ENCODE results near the gene DAZAP2.

Gene DAZAP2, protein sequence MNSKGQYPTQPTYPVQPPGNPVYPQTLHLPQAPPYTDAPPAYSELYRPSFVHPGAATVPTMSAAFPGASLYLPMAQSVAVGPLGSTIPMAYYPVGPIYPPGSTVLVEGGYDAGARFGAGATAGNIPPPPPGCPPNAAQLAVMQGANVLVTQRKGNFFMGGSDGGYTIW

DNA sequence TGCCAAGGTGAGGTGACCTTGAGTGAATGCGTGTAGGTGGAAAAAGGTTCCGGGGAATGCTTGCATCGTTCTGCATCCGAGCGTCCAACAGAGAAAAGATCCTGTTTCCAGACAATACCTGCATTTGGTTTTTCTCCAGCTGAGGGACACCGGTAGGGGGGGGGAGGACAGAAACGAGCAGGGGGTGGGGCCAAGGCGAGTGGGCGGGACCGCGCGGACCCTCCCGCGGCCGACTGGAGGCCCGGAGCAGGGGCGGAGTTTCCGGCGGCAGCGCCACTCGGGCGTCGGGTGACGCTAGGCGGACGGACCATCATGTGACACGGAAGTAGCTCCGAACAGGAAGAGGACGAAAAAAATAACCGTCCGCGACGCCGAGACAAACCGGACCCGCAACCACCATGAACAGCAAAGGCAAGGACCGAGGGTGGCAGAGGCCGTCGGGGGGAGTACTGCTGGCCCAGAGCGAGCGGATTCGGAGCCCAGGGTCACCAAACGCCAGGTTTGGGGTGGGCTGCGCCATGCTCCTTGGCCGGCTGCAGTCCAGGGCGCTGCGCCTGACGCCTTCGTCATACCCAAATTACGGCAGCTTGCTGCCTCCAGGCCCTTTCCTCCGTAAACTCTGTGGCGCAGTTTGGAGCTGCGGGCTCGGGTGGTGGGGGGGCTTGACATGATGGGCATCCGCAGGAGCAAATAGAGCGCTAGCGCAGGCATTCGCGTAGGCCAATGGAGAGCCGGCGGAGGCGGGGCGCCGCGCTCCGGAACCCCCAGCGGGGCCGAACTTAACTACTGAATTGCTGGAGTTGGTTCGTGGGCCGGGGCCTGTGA, at the start of gene DAZAP2:
DAZAP2 (plus strand) TSS at position 317 of the 825 bp plus-strand sequence; CDS start at position 399, 82 bp downstream.
- in situ Hi-C loops (cut with HindIII; ENCODE audit: low sequenced_read_pairs): no loop called here

DNA sequence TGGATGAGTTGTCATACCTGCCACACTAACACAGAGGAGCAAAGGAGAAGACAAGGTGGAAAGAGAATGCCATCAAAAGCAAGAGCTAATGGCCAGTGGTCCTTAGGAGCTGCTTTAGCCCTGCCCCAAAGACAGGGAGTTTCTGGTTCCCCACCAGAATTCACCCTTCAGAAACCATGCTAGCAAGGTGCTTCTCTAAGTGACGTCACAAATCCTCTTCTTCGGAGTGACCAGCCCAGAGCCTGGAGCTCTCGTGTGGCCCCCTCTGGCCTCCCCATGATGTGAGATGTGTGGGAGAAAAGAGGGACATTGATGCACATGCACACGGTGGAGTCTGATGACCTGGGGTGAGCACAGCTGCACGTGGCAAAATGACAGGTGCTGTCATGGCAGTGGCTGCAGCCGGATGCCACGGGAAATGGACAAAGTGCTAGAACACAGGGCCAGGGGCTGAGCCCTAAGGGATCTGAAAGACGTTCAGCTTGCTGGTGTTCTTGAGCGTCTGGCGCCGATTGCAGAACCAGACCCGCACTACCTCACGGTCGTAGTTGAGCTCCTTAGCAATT, 48.8 kb upstream of the DAZAP2 start:
- in situ Hi-C loops (cut with HindIII; ENCODE audit: low sequenced_read_pairs): no loop called here

DNA sequence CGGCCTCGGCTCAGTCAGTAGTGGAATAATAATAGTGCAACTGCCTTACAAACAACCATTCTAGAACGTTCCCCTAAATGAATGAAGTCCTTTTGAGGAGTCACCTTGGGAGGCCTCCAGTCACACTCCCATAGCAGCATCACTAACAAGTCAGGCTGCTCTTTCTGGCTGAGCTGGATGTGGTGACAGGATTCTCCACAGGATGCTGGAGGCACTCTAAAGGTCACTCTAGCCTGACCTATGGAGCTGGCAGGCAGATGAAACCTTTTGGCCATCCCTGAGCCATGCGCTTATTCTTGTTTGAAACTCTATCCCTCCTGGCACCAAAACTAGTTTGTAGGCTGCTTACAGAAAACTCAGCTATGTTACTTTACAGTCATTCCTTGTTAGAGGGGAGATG, 47.8 kb upstream of the DAZAP2 start:
- in situ Hi-C loops (cut with HindIII; ENCODE audit: low sequenced_read_pairs): no loop called here

DNA sequence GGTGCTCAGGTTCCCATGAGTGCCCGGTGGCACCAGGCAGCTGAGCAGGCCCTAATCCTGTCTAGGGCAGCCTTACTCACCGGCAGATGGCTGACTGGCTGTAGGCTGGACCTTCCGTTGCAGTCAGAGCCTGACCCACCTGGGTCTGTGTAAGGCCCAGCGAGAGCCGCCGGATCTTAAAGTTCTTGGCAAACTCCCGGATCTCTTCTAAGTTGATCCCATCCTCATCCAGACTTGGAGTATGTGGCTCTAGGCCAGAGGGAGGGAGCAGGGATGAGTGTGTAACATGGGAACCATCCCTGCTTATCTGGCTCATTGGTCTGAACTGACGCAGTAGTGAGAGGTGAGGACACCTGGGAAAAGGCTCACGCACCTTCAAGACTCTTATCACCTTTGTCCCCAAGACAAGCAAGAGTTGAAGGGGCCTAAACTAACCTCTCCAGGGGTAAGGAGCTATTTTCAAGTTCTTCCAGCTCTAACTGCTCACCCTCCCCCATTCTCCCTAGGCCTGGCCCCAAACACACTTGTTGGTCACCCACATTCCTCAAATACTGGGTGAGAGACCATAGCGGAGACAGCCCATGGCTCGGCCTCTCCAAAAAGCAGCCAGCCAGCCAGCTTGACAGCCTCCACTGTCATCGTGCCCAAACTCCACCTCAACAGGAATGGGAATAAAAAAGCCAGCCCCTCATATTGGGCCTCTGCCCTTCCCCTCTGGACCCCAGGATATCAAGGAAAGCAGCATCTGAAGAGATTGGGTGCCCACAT, 46.9 kb upstream of the DAZAP2 start:
- in situ Hi-C loops (cut with HindIII; ENCODE audit: low sequenced_read_pairs): no loop called here

DNA sequence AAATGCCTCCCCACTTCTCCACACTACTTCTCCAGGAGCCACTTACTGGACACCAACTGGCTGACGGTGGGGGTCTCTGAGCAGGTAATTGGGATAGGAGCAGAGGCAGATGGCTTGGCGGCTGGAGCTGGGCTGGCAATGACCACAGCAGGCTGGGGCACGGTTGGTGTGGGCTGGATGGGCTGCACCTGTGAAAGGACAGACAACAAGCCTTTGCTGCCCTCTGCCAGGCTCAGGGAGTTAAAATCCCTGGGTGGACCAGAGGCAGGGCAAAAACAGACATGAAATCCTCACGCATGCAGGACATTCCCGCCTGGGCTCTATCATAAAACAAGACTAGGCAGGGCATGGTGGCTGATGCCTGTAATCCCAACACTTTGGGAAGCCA, 46.3 kb upstream of the DAZAP2 start:
- in situ Hi-C loops (cut with HindIII; ENCODE audit: low sequenced_read_pairs): no loop called here

DNA sequence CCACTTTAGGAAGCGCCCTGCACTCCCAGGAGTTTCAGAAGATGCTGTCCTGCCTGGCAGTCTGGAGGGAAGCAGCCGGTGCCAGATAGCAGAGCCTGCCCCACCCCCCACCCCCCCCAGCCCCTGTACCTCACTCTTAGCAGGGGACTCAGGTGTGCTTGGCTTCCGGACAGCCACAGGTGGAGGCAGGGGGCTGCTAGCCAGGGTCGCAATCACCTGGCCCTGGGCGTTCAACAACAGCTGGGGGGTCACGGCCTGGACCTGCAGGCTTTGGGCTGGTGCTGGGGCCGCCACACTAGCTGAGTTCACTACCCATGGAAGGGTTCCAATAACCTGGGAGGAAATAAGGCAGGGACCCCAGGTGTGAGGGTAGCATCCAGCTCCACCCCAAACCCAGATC, 42.8 kb upstream of the DAZAP2 start:
- in situ Hi-C loops (cut with HindIII; ENCODE audit: low sequenced_read_pairs): no loop called here

DNA sequence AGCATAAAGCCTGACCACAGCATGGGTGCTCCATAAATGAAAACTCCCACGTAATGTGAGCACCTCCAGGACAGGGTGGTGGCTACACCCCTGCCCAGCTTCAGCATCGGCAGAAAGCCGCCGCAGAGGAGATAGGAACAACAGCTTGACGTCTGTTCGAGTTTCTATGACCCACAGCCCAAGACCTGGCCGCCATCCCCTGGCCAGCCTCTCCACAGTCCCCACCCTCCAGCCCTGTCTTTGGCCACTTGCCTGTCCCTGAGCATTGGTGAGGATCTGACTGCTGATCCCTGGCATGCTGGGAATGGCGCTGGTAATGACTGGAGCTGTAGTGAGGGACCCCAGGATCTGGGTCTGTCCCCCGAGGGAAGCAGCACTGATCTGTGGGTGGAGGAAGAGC, 42.1 kb upstream of the DAZAP2 start:
- in situ Hi-C loops (cut with HindIII; ENCODE audit: low sequenced_read_pairs): no loop called here

DNA sequence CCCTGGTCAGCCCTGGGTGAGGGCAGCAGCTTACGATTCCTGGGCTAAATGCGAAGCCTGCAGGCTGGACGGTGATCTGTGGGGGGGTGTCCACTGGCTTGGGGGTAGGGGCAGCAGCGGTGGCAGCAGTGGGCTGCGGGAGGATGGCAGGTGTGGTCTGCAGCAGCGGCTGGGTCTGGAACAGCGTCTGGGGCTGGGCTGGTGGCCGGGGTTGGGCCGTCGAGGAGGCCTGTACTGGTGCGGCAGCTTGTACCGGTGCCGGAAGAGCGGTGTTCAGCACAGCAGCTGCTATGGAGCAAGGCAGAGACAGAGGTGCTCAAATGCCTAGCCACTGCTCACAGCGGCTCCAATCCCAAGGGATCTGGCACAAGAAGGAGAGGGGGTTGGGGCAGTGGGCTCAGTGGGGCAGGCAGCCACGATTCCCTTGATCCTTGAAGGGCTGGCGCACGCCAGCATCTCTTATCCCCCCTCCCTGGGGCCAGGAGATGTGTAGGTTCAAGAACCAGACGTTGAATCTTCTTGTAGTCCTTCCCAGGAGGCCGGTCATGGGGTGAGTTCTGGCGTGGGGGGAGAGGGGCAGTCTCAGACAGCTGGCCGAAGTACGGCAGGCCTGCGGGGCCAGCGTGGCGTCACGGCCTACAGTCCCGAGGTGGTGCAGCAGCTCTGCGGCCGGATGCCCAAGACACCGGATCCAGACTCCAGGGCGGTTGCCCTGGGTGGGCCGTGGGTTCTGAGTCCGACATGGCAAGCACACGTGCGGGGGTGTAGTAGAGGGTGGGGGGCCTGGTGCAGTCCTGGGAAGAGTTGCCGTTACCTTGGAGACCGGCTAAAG, 40.7 kb upstream of the DAZAP2 start:
- in situ Hi-C loops (cut with HindIII; ENCODE audit: low sequenced_read_pairs): no loop called here

DNA sequence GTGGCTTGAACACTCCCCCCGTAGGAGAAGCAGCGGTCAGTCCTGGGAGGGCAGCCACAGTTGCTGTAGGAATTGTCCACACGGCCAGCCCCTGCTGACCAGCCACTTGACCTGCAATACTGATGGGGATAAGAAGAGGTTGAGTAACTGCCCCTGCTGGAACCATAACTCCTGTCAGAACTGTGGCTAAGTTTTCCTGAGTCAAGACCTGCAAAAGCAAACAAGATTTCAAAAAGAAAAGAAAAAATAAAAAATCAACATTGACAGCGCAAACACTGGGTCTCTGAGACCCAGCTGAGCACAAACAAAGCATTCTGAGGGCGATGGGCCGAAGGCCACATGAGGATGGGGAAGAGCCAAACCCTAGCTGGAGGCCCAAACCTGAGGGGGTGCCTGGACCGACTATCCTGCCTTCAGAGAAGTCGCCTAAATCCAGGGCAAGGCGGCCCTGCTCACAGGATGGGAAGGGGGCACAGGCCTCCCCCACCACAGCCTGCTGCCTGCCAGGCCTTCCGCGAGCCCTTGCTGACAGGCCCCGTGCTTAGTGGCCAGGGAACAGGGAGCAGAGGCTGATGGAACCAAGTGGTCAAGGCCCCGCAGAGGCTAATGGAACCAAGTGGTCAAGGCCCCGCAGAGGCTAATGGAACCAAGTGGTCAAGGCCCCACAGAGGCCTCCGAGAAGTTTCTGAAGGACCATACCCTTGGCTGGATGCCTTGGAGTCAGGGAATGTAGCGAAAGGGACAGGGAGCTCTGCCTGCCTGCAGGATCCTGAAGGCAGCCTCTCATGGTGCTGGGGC, 39.9 kb upstream of the DAZAP2 start:
- in situ Hi-C loops (cut with HindIII; ENCODE audit: low sequenced_read_pairs): no loop called here

DNA sequence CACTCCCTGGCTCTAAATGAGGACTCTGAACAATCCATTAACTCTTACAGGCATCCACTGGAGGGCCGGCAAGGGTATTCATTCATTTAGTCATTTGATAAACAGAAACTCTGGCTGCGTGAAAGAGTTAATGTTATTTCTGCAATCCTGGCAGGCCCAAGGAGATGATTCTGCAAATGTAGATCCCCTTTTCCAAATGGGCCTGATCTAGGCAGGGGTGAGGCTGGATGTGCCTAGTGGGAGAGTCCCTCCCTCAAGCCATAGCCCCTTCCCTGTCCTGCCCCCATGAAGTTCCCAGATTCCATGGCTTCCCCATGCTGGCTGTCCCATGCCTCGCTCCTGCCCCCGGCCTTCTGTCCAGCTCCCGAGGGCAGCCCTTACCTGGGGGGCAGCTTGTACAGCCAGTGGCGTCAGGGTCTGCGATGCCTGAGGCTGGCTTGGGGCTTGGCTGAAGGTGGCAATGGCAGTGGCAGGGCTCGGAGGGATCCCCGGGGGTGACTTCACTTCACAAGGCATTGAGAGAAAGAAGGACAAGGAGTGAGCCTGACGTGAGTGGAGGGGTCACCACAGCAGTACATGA, 39.2 kb upstream of the DAZAP2 start:
- in situ Hi-C loops (cut with HindIII; ENCODE audit: low sequenced_read_pairs): no loop called here

DNA sequence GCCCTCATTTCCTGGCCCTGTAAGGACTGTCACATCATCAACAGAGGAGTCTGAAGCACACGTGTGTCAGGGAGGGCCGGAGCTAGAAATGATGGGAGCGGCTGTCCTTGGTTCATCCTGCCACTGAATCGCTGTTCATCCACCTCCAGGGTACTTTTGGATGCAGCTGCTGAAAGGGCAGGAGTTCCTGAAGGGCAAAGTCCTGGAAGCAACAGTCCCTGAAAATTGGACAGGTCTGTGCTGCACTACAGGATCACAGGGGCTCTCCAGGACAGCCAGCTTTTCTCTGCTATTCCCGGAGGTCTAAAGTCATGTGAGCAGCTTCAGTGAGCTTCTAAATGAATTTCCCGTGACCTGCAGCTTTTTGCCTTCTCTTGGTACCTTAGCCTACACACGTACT, 38.5 kb upstream of the DAZAP2 start:
- in situ Hi-C loops (cut with HindIII; ENCODE audit: low sequenced_read_pairs): no loop called here

DNA sequence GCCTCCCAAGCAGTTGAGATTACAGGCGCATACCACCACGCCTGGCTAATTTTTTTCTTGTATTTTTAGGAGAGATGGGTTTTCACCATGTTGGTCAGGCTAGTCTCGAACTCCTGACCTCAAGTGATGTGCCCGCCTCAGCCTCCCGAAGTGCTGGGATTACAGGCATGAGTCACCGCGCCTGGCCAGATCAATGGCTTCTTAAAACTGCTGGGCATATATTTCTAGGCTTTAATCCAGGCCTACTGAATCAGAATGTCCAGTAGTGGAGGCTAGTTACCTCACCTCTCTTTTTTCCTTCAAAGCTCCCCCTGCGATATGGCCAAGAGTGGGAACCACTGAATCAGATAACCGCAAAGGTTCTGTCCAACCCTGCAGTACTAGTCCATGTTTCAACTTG, 37.8 kb upstream of the DAZAP2 start:
- in situ Hi-C loops (cut with HindIII; ENCODE audit: low sequenced_read_pairs): no loop called here

DNA sequence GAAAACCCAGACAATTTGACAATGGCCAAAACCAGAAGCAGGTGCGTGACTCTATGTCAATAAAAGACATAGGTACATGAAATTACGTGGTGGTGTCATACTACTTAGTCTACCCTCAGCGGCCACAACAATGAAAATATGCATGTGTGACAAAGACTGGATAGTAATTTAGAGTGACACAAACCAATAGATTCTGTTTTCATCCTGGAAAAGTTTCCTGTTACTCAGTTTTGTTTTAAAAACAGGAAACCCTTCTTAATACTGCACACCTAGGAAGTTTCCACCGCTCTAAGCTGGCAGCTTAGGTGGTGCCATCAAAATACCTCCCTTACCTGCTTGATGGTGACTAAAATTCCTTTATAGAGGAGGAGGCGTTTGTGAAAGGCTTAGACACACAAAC, 35.9 kb upstream of the DAZAP2 start:
- in situ Hi-C loops (cut with HindIII; ENCODE audit: low sequenced_read_pairs): no loop called here

DNA sequence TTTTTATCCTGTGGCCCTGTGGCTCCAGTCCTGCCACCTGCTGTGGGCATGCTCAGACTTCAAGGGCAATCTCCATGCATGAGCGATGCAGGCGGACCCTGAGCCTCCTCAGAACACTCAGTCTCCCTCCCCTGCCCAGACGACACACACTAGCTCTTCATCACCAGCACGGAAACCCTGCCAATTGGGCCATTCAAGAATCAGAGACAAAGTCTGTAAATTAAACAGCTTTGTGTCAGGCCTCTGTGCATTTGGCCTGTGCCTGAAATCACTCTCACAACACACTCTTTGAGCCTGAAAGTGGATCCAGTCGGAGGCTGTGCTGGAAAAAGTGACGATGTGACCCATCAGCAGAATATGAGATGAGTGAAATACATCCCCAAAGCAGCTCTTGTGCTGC, 33.3 kb upstream of the DAZAP2 start:
- in situ Hi-C loops (cut with HindIII; ENCODE audit: low sequenced_read_pairs): no loop called here

DNA sequence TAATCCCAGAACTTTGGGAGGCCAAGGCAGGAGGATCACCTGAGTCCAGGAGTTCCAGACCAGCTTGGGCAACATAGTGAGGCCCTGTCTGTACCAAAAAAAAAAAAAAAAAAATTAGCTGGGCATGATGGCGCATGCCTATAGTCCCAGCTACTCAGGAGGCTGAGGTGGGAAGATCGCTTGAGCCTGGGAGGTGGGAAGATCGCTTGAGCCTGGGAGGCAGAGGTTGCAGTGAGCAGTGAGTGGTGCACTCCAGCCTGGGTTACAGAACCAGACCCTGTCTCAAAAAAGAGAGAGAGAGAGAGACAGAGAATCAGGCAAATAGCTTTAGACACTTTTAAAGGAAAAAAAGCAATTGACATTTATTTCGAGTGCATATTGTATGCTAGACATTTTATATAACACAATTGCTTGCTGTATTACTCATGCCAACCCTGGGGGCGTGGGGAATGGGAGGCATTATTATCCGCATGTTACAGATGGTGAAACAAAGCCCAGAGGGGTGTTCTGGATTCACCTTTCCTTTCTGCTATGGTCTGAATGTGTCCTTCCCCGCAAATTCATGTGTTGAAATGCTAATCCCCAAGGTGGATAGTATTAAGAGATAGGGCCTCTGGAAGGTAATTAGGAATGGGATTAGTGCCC, 30.5 kb upstream of the DAZAP2 start:
- in situ Hi-C loops (cut with HindIII; ENCODE audit: low sequenced_read_pairs): no loop called here

DNA sequence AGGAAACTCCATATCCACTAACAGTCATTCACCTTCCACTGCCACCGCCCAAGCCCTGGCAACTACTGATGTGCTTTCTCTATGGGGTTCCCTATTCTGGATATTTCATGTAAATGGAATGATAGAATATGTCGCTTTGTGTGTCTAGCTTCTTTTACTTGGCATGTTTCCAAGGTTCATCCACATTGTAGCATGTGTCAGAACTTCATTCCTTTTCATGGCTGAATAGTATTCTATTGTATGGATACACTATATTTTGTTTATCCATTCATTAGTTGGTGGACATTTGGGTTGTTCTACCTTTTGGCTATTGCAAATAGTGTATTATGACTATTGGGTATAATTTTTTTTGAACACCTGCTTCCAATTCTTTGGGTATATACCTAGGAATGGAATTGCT, 29.4 kb upstream of the DAZAP2 start:
- in situ Hi-C loops (cut with HindIII; ENCODE audit: low sequenced_read_pairs): no loop called here

DNA sequence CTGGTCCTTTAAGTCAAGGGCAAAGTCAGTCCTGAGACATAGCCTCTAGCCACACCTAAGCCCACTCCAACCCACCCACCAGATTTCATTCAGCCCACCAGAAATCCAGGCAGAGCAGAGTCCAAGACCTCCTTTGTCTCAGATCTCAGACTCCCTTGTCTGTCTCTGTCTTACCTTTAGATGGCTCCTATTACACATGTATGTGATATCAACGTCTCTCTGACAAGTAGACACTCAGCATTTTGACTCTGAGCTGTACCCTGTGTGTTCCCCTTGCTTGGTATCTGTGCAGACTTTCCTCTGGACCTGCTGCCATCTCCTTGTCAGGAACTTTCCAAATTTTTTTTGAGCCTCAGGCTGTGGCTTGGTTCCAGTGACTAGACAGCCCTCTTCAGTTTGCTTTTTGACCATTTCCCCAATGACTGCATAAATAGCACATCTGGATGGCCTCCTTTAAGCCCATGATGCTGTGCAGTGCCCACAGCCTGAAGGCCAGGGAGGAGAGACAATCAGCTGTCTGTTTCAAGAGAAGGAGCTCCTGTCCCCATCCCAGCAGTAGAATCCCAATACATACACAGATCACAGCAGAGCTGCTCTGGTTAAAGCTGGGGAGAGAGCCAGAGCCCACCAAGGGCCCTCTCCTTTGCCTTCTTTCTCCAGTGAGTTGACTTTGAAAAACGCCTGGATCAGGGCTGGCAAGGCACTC, 27.8 kb upstream of the DAZAP2 start:
- in situ Hi-C loops (cut with HindIII; ENCODE audit: low sequenced_read_pairs): no loop called here

DNA sequence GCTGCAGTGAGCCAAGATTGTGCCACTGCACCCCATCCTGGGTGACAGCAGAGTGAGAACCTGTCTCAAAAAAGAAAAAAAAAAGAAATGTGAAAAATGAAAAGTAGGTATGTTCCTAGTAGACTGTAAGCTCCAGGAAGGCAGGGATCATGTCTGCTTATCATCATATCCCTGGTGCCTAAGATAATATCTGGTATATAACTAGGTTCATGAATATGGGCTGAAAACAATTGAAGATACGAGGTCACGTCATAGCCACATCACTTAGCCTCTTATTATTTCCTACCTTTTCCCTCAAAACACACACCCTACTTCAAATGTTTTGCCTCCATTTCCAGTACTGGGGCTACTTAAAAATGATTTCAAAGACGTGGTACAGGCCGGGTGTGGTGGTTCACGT, 23.7 kb upstream of the DAZAP2 start:
- in situ Hi-C loops (cut with HindIII; ENCODE audit: low sequenced_read_pairs): no loop called here

DNA sequence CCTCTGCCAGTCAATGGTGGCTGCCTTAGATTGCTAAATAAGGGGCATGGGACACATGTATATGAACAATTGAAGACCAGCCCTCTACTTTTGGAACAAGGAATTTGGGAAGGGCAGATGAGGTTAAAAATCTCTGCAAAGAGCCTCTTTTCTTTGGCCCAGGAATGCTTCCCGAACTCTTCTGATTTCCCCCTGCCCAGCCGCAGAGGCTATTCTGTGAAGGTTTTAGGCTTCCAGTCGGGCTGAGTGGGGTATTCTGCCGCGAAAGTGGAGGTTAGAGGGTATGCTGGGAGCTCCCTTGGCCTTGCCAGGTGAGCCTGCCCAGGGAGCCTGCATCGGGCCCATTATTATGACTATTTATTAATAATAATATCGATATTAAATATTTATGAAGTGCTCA, 22.0 kb upstream of the DAZAP2 start:
- in situ Hi-C loops (cut with HindIII; ENCODE audit: low sequenced_read_pairs): no loop called here

Data from DLD1 (cell line).